Measurements from ENCODE around the gene DYNC2H1. TPM values are rescaled to one million over a fixed set of nuclear protein-coding genes. Genes with fewer than 3 reads are reported as not detected.

Gene DYNC2H1, protein sequence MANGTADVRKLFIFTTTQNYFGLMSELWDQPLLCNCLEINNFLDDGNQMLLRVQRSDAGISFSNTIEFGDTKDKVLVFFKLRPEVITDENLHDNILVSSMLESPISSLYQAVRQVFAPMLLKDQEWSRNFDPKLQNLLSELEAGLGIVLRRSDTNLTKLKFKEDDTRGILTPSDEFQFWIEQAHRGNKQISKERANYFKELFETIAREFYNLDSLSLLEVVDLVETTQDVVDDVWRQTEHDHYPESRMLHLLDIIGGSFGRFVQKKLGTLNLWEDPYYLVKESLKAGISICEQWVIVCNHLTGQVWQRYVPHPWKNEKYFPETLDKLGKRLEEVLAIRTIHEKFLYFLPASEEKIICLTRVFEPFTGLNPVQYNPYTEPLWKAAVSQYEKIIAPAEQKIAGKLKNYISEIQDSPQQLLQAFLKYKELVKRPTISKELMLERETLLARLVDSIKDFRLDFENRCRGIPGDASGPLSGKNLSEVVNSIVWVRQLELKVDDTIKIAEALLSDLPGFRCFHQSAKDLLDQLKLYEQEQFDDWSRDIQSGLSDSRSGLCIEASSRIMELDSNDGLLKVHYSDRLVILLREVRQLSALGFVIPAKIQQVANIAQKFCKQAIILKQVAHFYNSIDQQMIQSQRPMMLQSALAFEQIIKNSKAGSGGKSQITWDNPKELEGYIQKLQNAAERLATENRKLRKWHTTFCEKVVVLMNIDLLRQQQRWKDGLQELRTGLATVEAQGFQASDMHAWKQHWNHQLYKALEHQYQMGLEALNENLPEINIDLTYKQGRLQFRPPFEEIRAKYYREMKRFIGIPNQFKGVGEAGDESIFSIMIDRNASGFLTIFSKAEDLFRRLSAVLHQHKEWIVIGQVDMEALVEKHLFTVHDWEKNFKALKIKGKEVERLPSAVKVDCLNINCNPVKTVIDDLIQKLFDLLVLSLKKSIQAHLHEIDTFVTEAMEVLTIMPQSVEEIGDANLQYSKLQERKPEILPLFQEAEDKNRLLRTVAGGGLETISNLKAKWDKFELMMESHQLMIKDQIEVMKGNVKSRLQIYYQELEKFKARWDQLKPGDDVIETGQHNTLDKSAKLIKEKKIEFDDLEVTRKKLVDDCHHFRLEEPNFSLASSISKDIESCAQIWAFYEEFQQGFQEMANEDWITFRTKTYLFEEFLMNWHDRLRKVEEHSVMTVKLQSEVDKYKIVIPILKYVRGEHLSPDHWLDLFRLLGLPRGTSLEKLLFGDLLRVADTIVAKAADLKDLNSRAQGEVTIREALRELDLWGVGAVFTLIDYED (N-terminal part only)
- total RNA-seq: 7.5 and 7.8 TPM in 2 replicates

DNA sequence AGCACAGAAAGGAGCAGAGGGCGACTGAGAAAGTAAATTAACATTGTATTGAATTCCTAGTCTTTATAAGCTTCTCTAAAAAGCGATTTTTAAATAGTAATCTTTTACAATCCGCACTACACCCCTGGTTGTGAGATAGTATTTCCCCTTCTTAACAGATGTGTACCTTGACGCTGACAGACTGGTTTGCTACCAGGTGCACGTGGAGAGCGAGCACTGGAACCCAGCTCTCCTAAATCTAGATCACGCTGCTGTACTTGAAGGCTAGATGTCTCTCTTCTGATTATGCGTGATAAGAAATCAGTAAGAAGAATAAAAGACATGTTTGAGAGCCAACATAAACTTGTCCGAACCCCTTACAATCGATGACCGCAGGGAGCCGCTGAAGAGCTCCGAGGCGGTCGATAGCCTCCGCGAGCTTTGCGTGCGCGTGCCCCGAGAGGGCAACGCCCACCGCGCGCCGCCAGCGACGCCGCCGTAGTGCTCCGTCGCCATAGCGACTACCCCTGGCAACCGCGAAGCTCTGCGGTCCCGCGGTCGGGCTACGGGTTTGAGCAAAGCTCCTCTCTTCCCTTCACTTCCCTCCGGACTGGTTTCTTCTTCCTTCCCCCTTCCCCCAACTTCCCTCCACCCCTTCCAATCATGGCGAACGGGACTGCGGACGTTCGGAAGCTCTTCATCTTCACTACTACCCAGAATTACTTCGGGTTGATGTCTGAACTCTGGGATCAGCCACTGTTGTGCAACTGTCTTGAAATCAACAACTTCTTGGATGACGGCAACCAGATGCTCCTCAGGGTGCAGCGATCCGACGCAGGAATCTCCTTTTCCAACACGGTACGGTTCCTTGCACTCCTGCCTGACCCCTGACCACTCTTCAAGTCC lies at the start of gene DYNC2H1:
Gene DYNC2H1 (plus strand): TSS at position 494 of the 885 bp plus-strand sequence. CDS start 149 bp downstream, at position 643.
- DNase-seq (ENCODE audit: extremely low read depth, low read depth, low spot score): no peak

DNA sequence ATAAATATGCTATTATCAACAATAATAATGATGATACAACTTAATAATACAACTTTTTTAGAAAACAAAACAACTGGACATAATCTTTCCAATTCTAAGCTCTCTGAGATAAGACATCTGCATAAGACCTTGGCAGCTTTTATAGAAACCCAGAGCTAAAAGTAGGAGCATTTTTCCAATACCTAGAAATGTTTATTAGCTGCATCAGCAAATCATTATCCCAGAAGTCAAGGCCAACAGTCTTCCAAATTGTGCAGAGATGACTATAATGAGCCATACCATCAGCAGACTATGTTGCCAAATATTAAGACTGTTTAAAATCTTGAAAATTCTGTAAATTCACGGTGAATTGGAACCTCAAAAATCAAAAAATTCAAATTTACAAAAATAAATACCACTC lies 47.6 kb upstream of the DYNC2H1 start:
- no peak for DNase-seq (ENCODE audit: extremely low read depth, low read depth, low spot score)

DNA sequence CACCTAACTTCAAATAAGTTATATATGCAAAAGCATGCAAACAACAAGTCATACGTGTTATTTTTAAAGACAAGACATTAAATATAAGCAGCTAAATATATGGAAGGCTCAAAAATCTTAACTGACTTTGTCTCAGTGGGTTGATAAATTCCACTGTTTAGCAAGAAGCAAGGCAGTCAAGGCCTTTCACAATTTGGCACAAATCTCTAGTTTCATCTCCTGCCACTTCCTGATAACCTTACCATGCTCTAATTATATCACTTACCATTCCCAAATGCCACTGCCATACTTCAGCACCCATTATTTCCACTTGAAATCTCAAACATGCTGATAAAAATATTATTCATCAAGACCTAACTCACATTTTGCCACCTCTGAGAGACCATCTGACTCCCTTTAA lies 42.1 kb upstream of the DYNC2H1 start:
- no peak for DNase-seq (ENCODE audit: extremely low read depth, low read depth, low spot score)

DNA sequence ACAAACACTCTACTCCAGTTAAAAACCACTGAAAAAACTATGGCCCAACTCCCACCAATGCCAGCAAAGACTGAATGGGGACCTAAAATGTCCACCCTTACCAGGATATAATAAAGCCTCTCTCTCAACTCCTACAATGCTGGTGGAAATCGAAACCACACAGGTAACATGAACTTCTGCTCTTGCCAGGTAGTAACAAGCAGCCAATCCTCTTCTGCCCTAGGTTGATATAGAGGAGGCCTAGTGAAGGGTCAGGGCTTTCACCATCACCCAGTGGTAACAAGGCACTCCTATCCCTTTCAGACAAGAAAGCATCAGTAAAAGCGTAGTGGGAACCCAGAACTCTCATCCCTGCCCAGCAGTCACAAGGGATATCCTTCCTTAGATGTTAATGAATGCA lies 39.9 kb upstream of the DYNC2H1 start:
- DNase-seq (ENCODE audit: extremely low read depth, low read depth, low spot score): no peak

DNA sequence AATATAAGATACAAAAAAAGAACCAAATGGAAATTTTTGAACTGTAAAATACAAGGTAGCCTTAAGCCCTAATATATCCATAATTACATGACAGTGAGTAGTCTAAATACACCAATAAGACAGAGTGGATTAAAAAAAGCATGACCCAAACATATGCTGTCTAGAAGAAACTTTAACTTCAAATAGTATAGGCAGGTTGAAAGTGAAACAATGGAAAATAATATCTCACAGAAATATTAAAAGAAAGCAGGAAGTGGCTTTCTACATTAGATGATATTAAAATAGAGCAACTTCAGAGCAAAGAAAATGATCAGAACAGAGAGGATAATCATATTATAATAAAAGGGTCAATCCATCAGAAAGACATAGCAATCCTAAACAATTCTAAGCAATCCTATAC lies 39.1 kb upstream of the DYNC2H1 start:
- no peak for DNase-seq (ENCODE audit: extremely low read depth, low read depth, low spot score)

DNA sequence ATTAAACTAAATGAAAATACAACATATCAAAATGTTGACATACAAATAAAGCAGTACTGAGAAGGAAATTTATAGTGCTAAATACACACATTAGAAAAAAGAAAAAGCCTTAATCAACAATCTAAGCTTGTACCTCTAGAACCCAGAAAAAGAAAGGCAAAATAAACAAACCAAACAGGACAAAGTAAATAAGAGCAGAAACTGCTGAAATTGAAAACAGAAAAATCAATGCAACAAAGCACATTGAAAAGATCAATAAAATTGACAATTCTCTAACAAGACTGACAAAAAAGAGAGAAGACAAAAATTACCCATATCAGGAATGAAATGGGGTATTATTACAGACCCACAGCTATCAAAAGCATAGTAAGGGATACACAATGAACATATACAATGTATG lies 38.2 kb upstream of the DYNC2H1 start:
- no peak for DNase-seq (ENCODE audit: extremely low read depth, low read depth, low spot score)

DNA sequence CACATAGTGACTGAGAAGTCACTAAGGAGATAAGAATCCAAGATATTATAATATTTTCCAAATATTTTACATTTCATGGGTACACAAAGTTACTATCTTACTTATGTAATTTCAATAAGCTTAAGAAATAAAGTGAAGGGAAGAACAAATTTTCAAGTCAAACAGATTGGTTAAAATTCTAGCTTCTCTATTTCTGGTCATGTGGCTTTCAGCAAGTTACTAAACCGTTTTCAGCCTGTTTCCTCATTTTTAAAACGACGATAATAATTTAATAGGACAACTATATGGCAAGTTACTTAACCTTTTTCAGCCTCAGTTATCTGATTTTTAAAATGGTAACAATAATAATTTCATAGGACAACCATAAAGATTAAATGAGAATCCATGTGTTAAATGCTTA lies 32.9 kb upstream of the DYNC2H1 start:
- DNase-seq (ENCODE audit: extremely low read depth, low read depth, low spot score): no peak

DNA sequence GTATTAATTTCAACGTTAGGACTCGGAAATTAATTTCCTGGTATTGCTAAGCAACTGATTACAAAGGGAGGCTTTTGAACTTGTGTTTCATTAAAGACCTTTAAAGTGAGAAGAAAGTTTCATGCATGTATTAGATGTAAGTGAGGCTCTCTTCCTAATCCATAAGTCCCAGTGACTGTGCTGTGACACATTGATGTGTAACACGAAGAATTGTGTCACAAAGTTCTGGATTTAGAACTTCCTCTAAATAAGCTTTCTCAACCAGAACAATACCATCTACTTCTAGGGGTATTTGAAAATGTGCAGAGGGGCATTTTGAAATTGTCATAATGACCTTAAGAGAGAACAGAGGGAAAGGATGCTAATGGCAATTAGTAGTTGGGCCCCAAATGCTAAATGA lies 31.7 kb upstream of the DYNC2H1 start:
- DNase-seq (ENCODE audit: extremely low read depth, low read depth, low spot score): no peak

DNA sequence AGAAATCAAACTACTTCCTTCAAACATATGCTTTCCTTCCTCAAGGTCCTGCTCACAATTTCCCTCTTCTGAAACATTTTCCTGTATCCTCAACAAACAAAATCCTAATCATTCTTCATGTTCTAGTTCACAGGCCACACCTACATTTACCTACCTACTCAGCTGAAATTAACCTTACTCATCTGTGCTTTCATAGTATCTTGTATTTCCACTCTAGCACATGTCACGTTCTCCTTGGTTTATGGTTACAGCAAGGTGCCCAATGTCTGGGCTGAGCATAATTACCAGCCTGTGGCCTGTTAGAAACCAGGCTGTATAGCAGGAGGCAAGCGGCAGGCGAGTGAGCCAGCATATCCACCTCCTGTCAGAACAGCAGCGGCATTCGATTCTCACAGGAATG lies 30.5 kb upstream of the DYNC2H1 start:
- DNase-seq (ENCODE audit: extremely low read depth, low read depth, low spot score): no peak

DNA sequence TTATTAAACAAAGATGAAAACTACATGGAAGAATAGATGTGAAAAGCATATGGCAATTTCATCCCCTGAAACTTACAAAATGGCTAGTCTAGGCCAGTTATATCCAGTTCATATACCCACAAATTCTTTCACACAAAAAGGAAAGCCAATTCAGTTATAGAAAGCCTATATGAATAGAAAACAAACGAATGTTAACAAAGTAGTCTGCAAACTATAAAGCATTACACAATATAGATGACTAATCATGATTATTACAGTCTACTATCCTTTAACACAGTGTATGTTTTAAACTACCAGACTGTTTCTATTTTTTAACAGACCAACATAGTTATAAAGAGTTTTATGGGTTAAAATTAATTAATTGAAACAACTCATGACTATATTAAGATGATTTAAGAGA lies 29.4 kb upstream of the DYNC2H1 start:
- DNase-seq (ENCODE audit: extremely low read depth, low read depth, low spot score): no peak

DNA sequence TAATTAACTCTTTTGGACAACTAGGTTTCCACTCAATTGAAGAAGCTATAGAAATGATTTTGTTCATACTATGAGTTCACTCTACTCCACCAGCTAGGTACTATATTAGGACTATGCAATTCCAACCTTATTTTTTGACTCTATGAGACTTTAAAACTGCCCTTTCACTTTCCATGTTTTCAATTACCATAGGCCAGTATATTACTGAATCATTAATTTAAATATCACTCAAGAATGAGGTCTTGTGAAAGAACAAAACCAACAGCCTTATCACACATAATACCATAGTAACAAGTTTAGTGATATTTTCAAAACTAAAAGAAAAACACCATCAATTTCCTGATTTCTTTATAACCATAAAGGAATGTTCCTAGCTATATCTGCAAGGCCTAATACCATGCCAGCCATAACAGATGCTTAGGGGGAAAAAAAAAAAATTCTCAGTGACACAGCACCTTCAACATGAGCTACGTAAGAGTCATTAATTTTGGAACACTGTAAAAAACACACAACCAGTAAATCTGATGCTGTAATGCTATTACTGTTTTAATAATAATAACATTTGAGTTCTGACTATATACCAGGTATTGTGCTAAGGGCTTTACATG lies 23.4 kb upstream of the DYNC2H1 start:
- DNase-seq (ENCODE audit: extremely low read depth, low read depth, low spot score): no peak

DNA sequence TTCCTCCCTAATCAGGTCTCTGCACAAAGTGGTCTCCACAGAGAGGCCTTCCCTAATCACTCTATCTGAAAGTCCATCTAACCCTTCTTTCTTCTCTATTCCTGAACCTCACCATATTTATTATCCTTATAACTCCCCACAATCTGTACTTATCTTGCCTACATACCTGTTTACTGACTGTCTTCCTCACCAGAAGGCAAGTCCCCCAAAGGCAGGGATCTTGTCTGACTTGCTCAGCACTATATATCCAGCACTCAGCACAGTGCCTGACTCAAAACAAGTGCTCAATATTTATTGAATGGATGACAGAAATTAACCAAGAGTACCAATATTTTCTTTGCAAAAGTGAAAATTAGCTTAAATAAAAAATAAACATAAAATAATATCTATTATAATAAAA lies 22.8 kb upstream of the DYNC2H1 start:
- no peak for DNase-seq (ENCODE audit: extremely low read depth, low read depth, low spot score)

DNA sequence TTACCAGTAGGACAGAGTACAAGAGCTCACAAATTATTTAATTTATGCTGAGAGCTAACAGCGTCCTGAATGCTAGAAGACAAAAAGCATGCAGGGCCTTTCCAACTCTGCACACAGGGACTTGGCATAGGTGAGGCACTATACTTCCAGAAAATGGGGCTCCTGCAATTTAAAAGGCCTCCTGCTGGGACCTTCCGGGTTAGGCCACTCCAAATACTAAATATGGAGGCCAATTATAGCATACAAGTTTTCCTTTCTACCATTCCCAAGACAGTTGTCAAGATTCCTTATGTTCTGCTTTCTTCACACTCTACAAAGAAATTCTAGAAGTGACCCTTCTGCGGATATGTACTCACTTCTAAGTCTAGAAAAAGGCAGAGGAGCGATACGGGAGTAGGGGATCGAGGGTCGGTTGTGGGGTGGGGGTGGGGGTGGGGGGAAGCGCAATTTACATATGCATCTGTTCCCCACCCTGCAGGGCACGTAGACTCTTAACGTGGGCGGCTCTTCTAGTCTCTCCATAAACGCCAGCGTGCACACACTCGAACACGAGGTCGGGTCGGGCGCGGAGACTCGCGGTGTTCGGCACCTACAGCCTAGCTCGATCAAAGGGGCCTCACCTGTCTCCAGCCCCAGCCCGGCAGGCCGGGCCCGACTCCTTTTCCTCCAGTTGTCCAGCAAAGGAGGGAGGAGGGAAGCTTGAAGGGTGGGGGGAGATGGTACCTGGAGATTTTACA lies 18.0 kb upstream of the DYNC2H1 start:
- DNase-seq (ENCODE audit: extremely low read depth, low read depth, low spot score): no peak

DNA sequence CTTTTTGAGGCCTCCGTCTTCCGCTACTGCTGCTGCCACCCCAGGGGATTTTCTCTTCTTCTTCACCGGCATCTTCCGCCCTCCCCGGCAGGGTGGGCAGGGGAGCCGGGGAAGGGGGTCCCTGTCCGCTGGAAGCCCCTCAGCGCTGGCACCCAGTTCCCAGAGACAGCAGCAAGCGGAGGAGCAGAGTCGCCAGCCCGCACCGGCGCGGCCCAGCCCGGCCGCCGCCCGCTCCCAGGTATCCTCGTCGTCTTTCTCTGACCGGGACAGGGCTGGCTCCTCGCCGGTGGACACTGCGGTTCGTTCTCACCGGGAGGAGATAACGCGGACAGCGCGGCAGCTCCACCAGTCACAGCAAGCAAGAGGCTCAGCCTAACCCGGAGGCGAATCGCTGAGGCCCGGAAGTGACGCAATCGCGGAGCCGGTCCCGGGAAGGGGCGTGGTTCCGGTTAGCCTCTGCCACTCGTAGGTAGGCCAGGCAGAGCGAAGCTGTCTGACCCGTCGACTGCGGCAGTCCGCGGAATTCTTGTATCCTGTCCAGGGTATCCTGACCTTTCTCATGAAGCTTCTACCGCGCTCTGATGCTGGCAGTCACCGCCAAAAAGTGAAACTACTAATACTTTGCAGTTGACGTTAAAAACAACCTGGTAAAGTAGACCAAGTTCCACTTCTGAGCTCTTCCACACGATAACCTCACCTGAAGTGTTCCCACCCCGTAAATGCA lies 17.3 kb upstream of the DYNC2H1 start, which contains the start of gene DCUN1D5:
Gene DCUN1D5 (minus strand): TSS at position 360 of the 724 bp plus-strand sequence. CDS start 288 bp downstream, at position 72.
- DNase-seq (ENCODE audit: extremely low read depth, low read depth, low spot score): peak; percentile 55

DNA sequence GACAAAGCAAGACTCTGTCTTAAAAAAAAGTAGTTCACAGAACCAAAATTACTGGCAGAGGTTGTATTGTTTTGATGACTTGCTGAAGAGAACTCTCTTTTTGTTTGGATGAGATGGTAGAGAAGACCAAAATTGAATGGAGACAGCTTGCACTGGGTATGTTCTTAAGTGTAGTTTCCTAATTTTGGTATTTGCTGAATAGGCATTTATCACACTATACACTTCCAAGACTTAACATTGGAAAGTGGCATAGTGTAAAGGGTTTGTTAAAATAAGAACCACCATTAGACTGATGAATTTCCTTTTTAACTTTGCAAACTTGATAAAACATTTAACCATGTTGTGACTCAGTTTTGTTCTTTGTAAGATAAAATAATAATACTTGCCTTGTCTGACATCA lies 11.9 kb upstream of the DYNC2H1 start:
- no peak for DNase-seq (ENCODE audit: extremely low read depth, low read depth, low spot score)

DNA sequence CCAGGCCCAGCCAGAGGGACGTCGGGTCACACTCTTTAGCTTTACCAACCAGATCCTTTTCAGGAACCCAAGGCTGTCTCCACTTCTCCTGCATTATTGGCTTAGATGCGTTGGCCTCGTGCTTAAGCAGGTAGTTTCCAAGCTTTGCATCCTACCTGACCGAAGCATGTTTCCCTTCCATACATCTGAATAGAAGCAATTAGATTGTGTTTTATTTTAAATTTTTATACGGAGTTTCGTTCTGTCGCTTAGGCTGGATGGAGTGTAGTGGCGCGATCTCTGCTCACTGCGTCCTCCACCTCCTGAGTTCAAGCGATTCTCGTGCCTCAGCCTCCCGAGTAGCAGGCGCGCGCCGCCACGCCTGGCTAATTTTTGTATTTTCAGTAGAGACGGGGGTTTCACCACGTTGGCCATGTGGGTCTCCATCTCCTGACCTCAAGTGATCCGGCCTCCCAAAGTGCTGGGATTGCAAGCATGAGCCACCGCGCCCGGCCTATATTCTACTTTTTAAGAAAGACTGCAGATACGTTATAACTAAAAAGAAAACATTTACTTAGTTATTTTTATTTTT lies 677 bp downstream of the DYNC2H1 start:
- no peak for DNase-seq (ENCODE audit: extremely low read depth, low read depth, low spot score)

DNA sequence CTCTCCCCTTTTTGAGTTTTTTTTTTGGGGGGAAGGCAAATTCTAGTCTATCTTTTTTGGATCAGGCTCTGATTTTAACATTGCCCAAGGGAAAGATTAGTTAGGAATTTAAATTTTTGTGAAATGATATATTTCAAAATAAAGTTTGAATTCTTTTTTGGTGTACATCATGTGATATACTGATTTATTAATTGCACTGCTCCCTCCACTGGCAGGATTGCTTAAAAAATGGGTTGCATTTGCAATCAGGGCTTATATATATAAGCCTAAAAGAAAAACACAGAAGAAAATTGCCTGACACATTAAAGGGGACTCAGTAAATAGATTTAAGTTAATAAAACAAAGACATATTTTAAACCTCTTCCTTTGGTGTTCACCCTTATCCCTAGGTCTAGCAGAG lies 1.2 kb downstream of the DYNC2H1 start:
- no peak for DNase-seq (ENCODE audit: extremely low read depth, low read depth, low spot score)

DNA sequence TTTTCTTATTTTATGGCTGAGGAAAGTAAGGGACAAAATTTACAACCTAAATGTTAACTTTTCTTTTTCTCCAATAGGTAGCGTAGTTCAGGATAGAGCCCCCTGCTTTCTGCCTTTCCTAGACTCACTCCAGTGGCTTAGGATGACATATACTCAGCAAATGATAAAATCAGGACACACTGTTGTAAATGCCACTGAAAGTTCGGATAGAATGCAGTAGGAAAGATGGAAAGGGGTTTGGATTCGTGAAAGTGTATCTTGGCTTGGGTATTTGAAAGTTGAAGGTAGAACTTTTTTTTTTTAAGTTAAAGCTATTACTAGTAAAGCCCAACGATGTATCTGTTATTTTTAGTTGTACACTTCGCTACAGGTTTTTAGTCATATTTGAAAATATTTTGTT lies 2.2 kb downstream of the DYNC2H1 start:
- DNase-seq (ENCODE audit: extremely low read depth, low read depth, low spot score): no peak
